Fibroblast of lung (primary cell): ENCODE measurements around the gene KRTAP4-12. TPM values are rescaled to one million over a fixed set of nuclear protein-coding genes. Genes with fewer than 3 reads are reported as not detected.
"Not testable (repeated sequence)": the region's sequence is repeated elsewhere in the genome, so short reads cannot be mapped to it uniquely, and the experiment has no call there.

Experiments
- DNase-seq, 2 donors: peaks; one replicate each; pipeline versions ENCODE4 v3.0.0 to v3.0.0-alpha.2; 2010; ENCODE audit warnings: low read depth in 2 of 2
- H2AFZ ChIP-seq: 2 replicates; pipeline ENCODE4 v1.5.1; 2012; ENCODE audit warnings: low read length, control low read depth, inconsistent platforms
- H3K27ac ChIP-seq: 2 replicates; pipeline ENCODE4 v1.5.1; 2011; ENCODE audit warnings: low read length, control low read depth; ENCODE audit not compliant: insufficient read depth
- H3K27me3 ChIP-seq: 2 replicates; pipeline ENCODE4 v1.5.1; 2011; ENCODE audit warnings: mild to moderate bottlenecking, low read length; ENCODE audit not compliant: control insufficient read depth, insufficient read depth
- H3K36me3 ChIP-seq: 2 replicates; pipeline ENCODE4 v1.5.1; 2011; ENCODE audit warnings: low read length; ENCODE audit not compliant: control insufficient read depth, insufficient read depth
- H3K4me1 ChIP-seq: 2 replicates; pipeline ENCODE4 v1.5.1; 2011; ENCODE audit warnings: low read length; ENCODE audit not compliant: control insufficient read depth, insufficient read depth; ENCODE audit errors: extremely low read depth
- H3K4me2 ChIP-seq: 2 replicates; pipeline ENCODE4 v1.5.1; 2011; ENCODE audit warnings: low read length, control low read depth; ENCODE audit not compliant: insufficient read depth; ENCODE audit errors: extremely low read depth
- H3K4me3 ChIP-seq, 4 experiments: fragments of 200-600 bp in 1 of 4; sonication (generic) in 1 of 4; replicated peaks in 1 of 4; 2 replicates each; pipeline ENCODE4 v1.5.1; 2011 to 2016; ENCODE audit warnings: low read length in 4 of 4, low read depth in 3 of 4, mild to moderate bottlenecking in 3 of 4, control low read depth in 2 of 4, inconsistent platforms in 1 of 4, mixed read lengths in 1 of 4; ENCODE audit not compliant: insufficient read depth in 1 of 4; ENCODE audit errors: control extremely low read depth in 1 of 4
- H3K79me2 ChIP-seq: 2 replicates; pipeline ENCODE4 v1.5.1; 2012; ENCODE audit warnings: mild to moderate bottlenecking, low read length, inconsistent platforms; ENCODE audit not compliant: control insufficient read depth, insufficient read depth
- H3K9ac ChIP-seq: 2 replicates; pipeline ENCODE4 v1.5.1; 2011; ENCODE audit warnings: mild to moderate bottlenecking, low read length, control low read depth; ENCODE audit not compliant: insufficient read depth
- H3K9me3 ChIP-seq: 2 replicates; pipeline ENCODE4 v1.5.1; 2012; ENCODE audit warnings: low read depth, low read length; ENCODE audit not compliant: control insufficient read depth, insufficient read depth
- H4K20me1 ChIP-seq: 2 replicates; pipeline ENCODE4 v1.5.1; 2011; ENCODE audit warnings: low read length; ENCODE audit not compliant: control insufficient read depth, insufficient read depth; ENCODE audit errors: extremely low read depth
- CTCF ChIP-seq, 2 donors: IDR thresholded peaks in 1 of 2; conservative IDR thresholded peaks in 1 of 2; 1 replicate in 1 of 2; 2 replicates in 1 of 2; pipeline ENCODE4 v1.5.1; 2011 to 2012; ENCODE audit warnings: low read length in 2 of 2, control low read depth in 1 of 2, inconsistent platforms in 1 of 2, low read depth in 1 of 2, mild to moderate bottlenecking in 1 of 2
- EZH2 ChIP-seq: IDR thresholded peaks from 2 replicates; pipeline ENCODE4 v1.5.1; 2012; ENCODE audit warnings: low read length, control low read depth, mild to moderate bottlenecking; ENCODE audit errors: missing control alignments
- polyA plus RNA-seq, 2 donors: library from polyadenylated mRNA; depleted of rRNA in 1 of 2; stranded (reverse) in 1 of 2; unstranded in 1 of 2; fragments of >200 nt; gene quantifications; 2 replicates each; pipeline ENCODE4 v1.2.1, GENCODE V29; 2011 to 2012; ENCODE audit warnings: missing spikeins in 1 of 2
- total RNA-seq: library from RNA; depleted of rRNA; stranded (reverse); fragments of >200 nt; gene quantifications from 2 replicates; pipeline ENCODE4 v1.2.1, GENCODE V29; 2014

The KRTAP4-12 gene
- total and polyA plus RNA-seq, 2 donors (not counting 1 experiment from before 2014, with no cell fraction given), result not detected

GRCh38 chr17:41118721-41119120, 5.3 kb downstream of the KRTAP4-12 start:
- H3K36me3 ChIP-seq, result no peaks in the 10 kb centered on the region
- H3K79me2 ChIP-seq, result no peaks in the 10 kb centered on the region
- no peak overlapping the region for H3K27ac ChIP-seq
- no peak overlapping the region for H3K4me2 ChIP-seq
- no peak overlapping the region for H2AFZ ChIP-seq
- no peaks in the 10 kb centered on the region for H3K4me1 ChIP-seq
- no peak for TF ChIP-seq EZH2
- TF ChIP-seq CTCF (conservative IDR thresholded peaks at IDR 0.05 in 1 of 2, IDR thresholded peaks at IDR 0.05 in 1 of 2; ENCODE audit: low read depth in 1 of 2, low read length in 2 of 2), result no peak
- H3K27me3 ChIP-seq, result no peaks in the 10 kb centered on the region
- H3K4me3 ChIP-seq, result no peak overlapping the region
- no peak overlapping the region for H3K9ac ChIP-seq
- H4K20me1 ChIP-seq, result no peaks in the 10 kb centered on the region
- peak in 1 of 2 donors; percentile 18 for DNase-seq
- no peaks in the 10 kb centered on the region for H3K9me3 ChIP-seq

GRCh38 chr17:41117846-41118386, 6.1 kb downstream of the KRTAP4-12 start, which contains the start of gene KRTAP4-11:
TSS of gene KRTAP4-11 (minus strand) at chr17:41118373. CDS start at chr17:41118315, 58 bp downstream.
- not testable (repeated sequence) for H3K9ac ChIP-seq, H3K27ac ChIP-seq, H2AFZ ChIP-seq, H3K4me2 ChIP-seq, H3K4me3 ChIP-seq, H3K36me3 ChIP-seq, H3K27me3 ChIP-seq, H3K9me3 ChIP-seq, H3K79me2 ChIP-seq, H3K4me1 ChIP-seq, DNase-seq, H4K20me1 ChIP-seq

GRCh38 chr17:41116297-41116696, 7.7 kb downstream of the KRTAP4-12 start:
- Histone ChIP-seq H3K9ac (no peak overlapping the region), H3K27me3 (no peaks in the 10 kb centered on the region), H3K4me2 (no peak overlapping the region), H4K20me1 (no peaks in the 10 kb centered on the region), H3K4me3 (no peak overlapping the region), H3K79me2 (no peaks in the 10 kb centered on the region), H2AFZ (no peak overlapping the region), H3K4me1 (no peaks in the 10 kb centered on the region), H3K27ac (no peak overlapping the region), H3K36me3 (no peaks in the 10 kb centered on the region), H3K9me3 (no peaks in the 10 kb centered on the region)
- TF ChIP-seq CTCF (conservative IDR thresholded peaks at IDR 0.05 in 1 of 2, IDR thresholded peaks at IDR 0.05 in 1 of 2; ENCODE audit: low read depth in 1 of 2, low read length in 2 of 2) (no peak), EZH2 (no peak)
- DNase-seq, result no peak
